ENCODE data around the gene RRAGC. TPM values are rescaled to one million over a fixed set of nuclear protein-coding genes. Genes with fewer than 3 reads are reported as not detected.

Gene RRAGC
- total and polyA plus RNA-seq, 9 of the 15 experiments (the other 6 are each of a cell fraction or from before 2014, with no cell fraction given) = 3.9 to 16.9 (median 10.9) TPM

- TF ChIP-seq ZBTB5 (IDR thresholded peaks at IDR 0.05) = no peak
- peak; percentile 46; the same call in 1 of the 2 replicates for TF ChIP-seq HDAC2 (IDR thresholded peaks at IDR 0.05)
- TF ChIP-seq BRD4 (IDR thresholded peaks at IDR 0.05) = no peak
- TF ChIP-seq FOXP1 (CRISPR knock-in tag; IDR thresholded peaks at IDR 0.05) = no peak
- TF ChIP-seq, protein P1, sequence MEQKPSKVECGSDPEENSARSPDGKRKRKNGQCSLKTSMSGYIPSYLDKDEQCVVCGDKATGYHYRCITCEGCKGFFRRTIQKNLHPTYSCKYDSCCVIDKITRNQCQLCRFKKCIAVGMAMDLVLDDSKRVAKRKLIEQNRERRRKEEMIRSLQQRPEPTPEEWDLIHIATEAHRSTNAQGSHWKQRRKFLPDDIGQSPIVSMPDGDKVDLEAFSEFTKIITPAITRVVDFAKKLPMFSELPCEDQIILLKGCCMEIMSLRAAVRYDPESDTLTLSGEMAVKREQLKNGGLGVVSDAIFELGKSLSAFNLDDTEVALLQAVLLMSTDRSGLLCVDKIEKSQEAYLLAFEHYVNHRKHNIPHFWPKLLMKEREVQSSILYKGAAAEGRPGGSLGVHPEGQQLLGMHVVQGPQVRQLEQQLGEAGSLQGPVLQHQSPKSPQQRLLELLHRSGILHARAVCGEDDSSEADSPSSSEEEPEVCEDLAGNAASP (IDR thresholded peaks at IDR 0.05) = no peak
- no peak for TF ChIP-seq MCM5 (IDR thresholded peaks at IDR 0.05; ENCODE audit: low read depth)
- peak; percentile 98 for TF ChIP-seq ADNP (tag; IDR thresholded peaks at IDR 0.05)
These were observed 27.2 kb downstream of the RRAGC start (continued) for GRCh38 chr1:38832370-38832734.

DNA sequence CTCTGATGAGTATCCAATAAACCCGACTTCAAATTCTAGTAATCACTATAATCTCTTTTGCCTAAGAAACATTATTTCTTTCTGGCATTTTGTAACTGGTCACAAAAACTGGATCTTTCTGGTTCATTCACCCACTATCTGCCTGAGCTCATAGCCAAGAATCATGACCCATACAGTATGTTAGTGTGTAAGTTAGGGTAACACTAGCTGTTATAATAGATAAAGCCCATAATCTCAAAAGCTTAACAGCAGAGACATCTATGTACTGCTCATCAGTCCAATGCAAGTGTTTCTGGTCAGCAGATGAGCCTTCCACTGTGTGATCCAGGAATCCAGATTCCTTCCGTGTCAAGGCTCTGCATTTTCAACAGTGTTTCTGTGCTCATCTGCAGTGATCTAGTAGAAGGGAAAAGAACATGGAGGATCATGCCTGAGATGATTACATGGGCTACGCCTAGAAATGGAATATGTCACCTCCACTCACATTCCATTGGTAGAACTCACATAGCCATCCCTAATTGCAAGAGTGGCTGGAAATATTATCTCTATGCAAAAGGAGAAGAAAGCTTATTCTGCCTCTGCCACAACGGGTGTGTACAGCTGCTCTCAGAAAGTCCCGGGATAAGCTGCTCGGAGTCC lies 27.7 kb downstream of the RRAGC start:
- Histone ChIP-seq H3K36me3 (ENCODE audit: control insufficient read depth, insufficient read depth, low read length) (no peaks in the 10 kb centered on the region), H3K79me2 (ENCODE audit: control insufficient read depth, insufficient read depth, low read length) (no peaks in the 10 kb centered on the region), H3K9ac (ENCODE audit: insufficient read depth in 1 of 2, low read depth in 2 of 2, low read length in 2 of 2) (no peak overlapping the region), H4K20me1 (replicated peaks; ENCODE audit: control insufficient read depth, insufficient read depth, low read length) (no peaks in the 10 kb centered on the region), H3K4me1 (replicated peaks in 1 of 2; ENCODE audit: control insufficient read depth in 2 of 2, insufficient read depth in 2 of 2, low read length in 2 of 2) (peaks cover 0 to 9% of the 10 kb centered on the region in 2 experiments; a peak in 2 of 5 replicates), H3K4me2 (ENCODE audit: insufficient read depth, low read length) (no peak overlapping the region), H3K4me3 (no peak overlapping the region), H3K27me3 (ENCODE audit: control insufficient read depth in 2 of 2, insufficient read depth in 2 of 2, low read length in 2 of 2) (0 out of 5 replicates have a peak, but pooled peaks cover 3 to 6% of the 10 kb centered on the region in 2 experiments), H3K9me1 (ENCODE audit: control insufficient read depth, insufficient read depth, low read length) (no peaks in the 10 kb centered on the region), H3K27ac (ENCODE audit: extremely low read depth, low read depth, low read length) (no peak overlapping the region), H3K9me3 (replicated peaks; ENCODE audit: control insufficient read depth, insufficient read depth, low read depth, low read length) (no peaks in the 10 kb centered on the region), H2AFZ (ENCODE audit: low read depth, low read length) (no peak overlapping the region)
- DNase-seq (ENCODE audit: extremely low read depth in 1 of 4, low spot score in 3 of 4) (peak in 1 of 4 experiments; percentile 16), ATAC-seq (peak; percentile 48; the same call in 2 of the 3 replicates), FAIRE-seq (no peak)
- CTCF ChIA-PET (ENCODE audit: low intra/inter-chr PET ratio) = no interaction called here
- 28% methylated on average over 6 of the region's 6 CpGs for WGBS (ENCODE audit: insufficient coverage, low coverage, missing lambda C conversion rate)
- in situ Hi-C loops (cut with MboI) (loop anchor here (5.0 kb wide), 1 partner anchor 790 kb away; no protein-coding TSS in a partner anchor), intact Hi-C loops (cut with micrococcal nuclease) (no loop called here)
- POLR2A ChIA-PET = interaction anchor here (0.6 to 1.1 kb wide), 5 partner anchors 9 to 697 kb away, joined by 3 to 4 read pairs (median 3); no protein-coding TSS in a partner anchor
- BruUV-seq (replicated peaks) = no TSS peak
- no peak for TF ChIP-seq MCM5 (IDR thresholded peaks at IDR 0.05; ENCODE audit: low read depth)
- TF ChIP-seq FOXK1 (CRISPR knock-in tag; IDR thresholded peaks at IDR 0.05; ENCODE audit: borderline replicate concordance) = 0 out of 2 replicates have a peak, but pooled peaks have one; percentile 25
- TF ChIP-seq ZNF507 (tag; conservative IDR thresholded peaks at IDR 0.05) = no peak
- TF ChIP-seq TRIM24 (IDR thresholded peaks at IDR 0.05) = peak; percentile 55 to 79; a peak in 3 of 4 replicates
- no peak for TF ChIP-seq TCF7L2 (IDR thresholded peaks at IDR 0.05; ENCODE audit: low read depth, low read length)
- TF ChIP-seq ZNF57 (CRISPR knock-in tag; IDR thresholded peaks at IDR 0.05) = 0 out of 2 replicates have a peak, but pooled peaks have one; percentile 22
- TF ChIP-seq TAL1 (IDR thresholded peaks at IDR 0.05) = peak; percentile 76
- TF ChIP-seq, protein P2, sequence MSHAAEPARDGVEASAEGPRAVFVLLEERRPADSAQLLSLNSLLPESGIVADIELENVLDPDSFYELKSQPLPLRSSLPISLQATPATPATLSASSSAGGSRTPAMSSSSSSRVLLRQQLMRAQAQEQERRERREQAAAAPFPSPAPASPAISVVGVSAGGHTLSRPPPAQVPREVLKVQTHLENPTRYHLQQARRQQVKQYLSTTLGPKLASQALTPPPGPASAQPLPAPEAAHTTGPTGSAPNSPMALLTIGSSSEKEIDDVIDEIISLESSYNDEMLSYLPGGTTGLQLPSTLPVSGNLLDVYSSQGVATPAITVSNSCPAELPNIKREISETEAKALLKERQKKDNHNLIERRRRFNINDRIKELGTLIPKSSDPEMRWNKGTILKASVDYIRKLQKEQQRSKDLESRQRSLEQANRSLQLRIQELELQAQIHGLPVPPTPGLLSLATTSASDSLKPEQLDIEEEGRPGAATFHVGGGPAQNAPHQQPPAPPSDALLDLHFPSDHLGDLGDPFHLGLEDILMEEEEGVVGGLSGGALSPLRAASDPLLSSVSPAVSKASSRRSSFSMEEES (CRISPR knock-in tag; IDR thresholded peaks at IDR 0.05) = no peak
- TF ChIP-seq TEAD4 (IDR thresholded peaks at IDR 0.05; ENCODE audit: low read length) = peak; percentile 86
- TF ChIP-seq TEAD4 (CRISPR knock-in tag; IDR thresholded peaks at IDR 0.05; ENCODE audit: borderline replicate concordance) = no peak
- TF ChIP-seq CREB1 (IDR thresholded peaks at IDR 0.05) = no peak
- no peak for TF ChIP-seq CREB1 (CRISPR knock-in tag; IDR thresholded peaks at IDR 0.05)
- TF ChIP-seq CBFA2T2 (conservative IDR thresholded peaks at IDR 0.05) = peak; percentile 78
